ENCODE measurements around the gene PLEKHA6. TPM values are rescaled to one million over a fixed set of nuclear protein-coding genes. Genes with fewer than 3 reads are reported as not detected.
A peak's percentile ranks its signal among the peaks of the same experiment; 100 is the strongest.

Gene PLEKHA6
- polyA plus RNA-seq, 3 donors: 0.08 TPM; not detected in 1

- H3K4me2 ChIP-seq (replicated peaks; ENCODE audit: extremely low read depth, low read length, poor library complexity, severe bottlenecking): no peak overlapping the region
- H3K4me3 ChIP-seq (replicated peaks in 1 of 3; ENCODE audit: low read depth in 2 of 3, low read length in 3 of 3): no peak overlapping the region
- H3K27me3 ChIP-seq (ENCODE audit: control insufficient read depth in 2 of 2, insufficient read depth in 2 of 2, low read length in 2 of 2): no peaks in the 10 kb centered on the region
- H3K27ac ChIP-seq (ENCODE audit: low read depth in 1 of 2, low read length in 2 of 2): no peak overlapping the region
- WGBS (ENCODE audit: insufficient coverage): 100% methylated on average over 8 of the region's 11 CpGs
- no peak overlapping the region for H2AFZ ChIP-seq (ENCODE audit: insufficient read depth, low read depth, low read length, poor library complexity, severe bottlenecking)
- no peaks in the 10 kb centered on the region for H4K20me1 ChIP-seq (ENCODE audit: insufficient read depth, low read length)
- Mint-ChIP-seq H3K27me3 (ENCODE audit: low read depth in 3 of 3) (peaks cover 3 to 7% (median 3%) of the 10 kb centered on the region in 3 donors), H3K27ac (no peak overlapping the region), H3K9me3 (peaks cover 0 to 1% (median 0%) of the 10 kb centered on the region in 7 donors), H3K36me3 (no peaks in the 10 kb centered on the region), H3K4me3 (no peak overlapping the region), H3K4me1 (peaks cover 34% of the 10 kb centered on the region)
- no peak for TF ChIP-seq CTCF (IDR thresholded peaks at IDR 0.05)
- H3K9ac ChIP-seq (ENCODE audit: insufficient read depth, low read length, poor library complexity, severe bottlenecking): no peak overlapping the region
- intact Hi-C loops (cut with micrococcal nuclease): no loop called here
- no peak for DNase-seq
- no peaks in the 10 kb centered on the region for H3K9me3 ChIP-seq (replicated peaks in 1 of 2; ENCODE audit: control insufficient read depth in 1 of 2, insufficient read depth in 1 of 2, low read length in 2 of 2)
- H3K79me2 ChIP-seq (ENCODE audit: insufficient read depth, low read length): no peaks in the 10 kb centered on the region
- H3K36me3 ChIP-seq (replicated peaks in 1 of 2; ENCODE audit: control insufficient read depth in 1 of 2, insufficient read depth in 2 of 2, low read length in 2 of 2): no peaks in the 10 kb centered on the region
- H3K4me1 ChIP-seq (ENCODE audit: control insufficient read depth in 1 of 2, insufficient read depth in 2 of 2, low read length in 2 of 2): peaks cover 26 to 31% of the 10 kb centered on the region in 2 donors
Measured at GRCh38 chr1:204282761-204283221, 76.9 kb downstream of the PLEKHA6 start.

- Histone ChIP-seq H3K4me2 (replicated peaks; ENCODE audit: extremely low read depth, low read length, poor library complexity, severe bottlenecking) (no peak overlapping the region), H3K9me3 (replicated peaks in 1 of 2; ENCODE audit: control insufficient read depth in 1 of 2, insufficient read depth in 1 of 2, low read length in 2 of 2) (no peaks in the 10 kb centered on the region), H3K4me1 (ENCODE audit: control insufficient read depth in 1 of 2, insufficient read depth in 2 of 2, low read length in 2 of 2) (peaks cover 1 to 6% of the 10 kb centered on the region in 2 donors), H3K79me2 (ENCODE audit: insufficient read depth, low read length) (no peaks in the 10 kb centered on the region), H3K4me3 (replicated peaks in 1 of 3; ENCODE audit: low read depth in 2 of 3, low read length in 3 of 3) (no peak overlapping the region), H4K20me1 (ENCODE audit: insufficient read depth, low read length) (no peaks in the 10 kb centered on the region), H3K36me3 (replicated peaks in 1 of 2; ENCODE audit: control insufficient read depth in 1 of 2, insufficient read depth in 2 of 2, low read length in 2 of 2) (no peaks in the 10 kb centered on the region), H3K27me3 (ENCODE audit: control insufficient read depth in 2 of 2, insufficient read depth in 2 of 2, low read length in 2 of 2) (no peaks in the 10 kb centered on the region), H3K9ac (ENCODE audit: insufficient read depth, low read length, poor library complexity, severe bottlenecking) (no peak overlapping the region), H2AFZ (ENCODE audit: insufficient read depth, low read depth, low read length, poor library complexity, severe bottlenecking) (no peak overlapping the region), H3K27ac (ENCODE audit: low read depth in 1 of 2, low read length in 2 of 2) (no peak overlapping the region)
- peaks cover 3 to 9% (median 3%) of the 10 kb centered on the region in 3 donors for H3K27me3 Mint-ChIP-seq (ENCODE audit: low read depth in 3 of 3)
- intact Hi-C loops (cut with micrococcal nuclease): no loop called here
- H3K4me3 Mint-ChIP-seq: no peak overlapping the region
- peak overlapping the region in 2 of 7 donors; percentile 23 to 43 for H3K27ac Mint-ChIP-seq
- no peaks in the 10 kb centered on the region for H3K9me3 Mint-ChIP-seq
- peaks cover 17% of the 10 kb centered on the region for H3K4me1 Mint-ChIP-seq
- TF ChIP-seq CTCF (IDR thresholded peaks at IDR 0.05): no peak
- DNase-seq: no peak
- no peaks in the 10 kb centered on the region for H3K36me3 Mint-ChIP-seq
- WGBS (ENCODE audit: insufficient coverage): 97% methylated on average over 3 of the region's 5 CpGs
Measured at GRCh38 chr1:204280099-204280961, 79.4 kb downstream of the PLEKHA6 start.

Data from CD14-positive monocyte (primary cell).